Measurements from ENCODE around the gene MAPKAP1.

The MAPKAP1 gene

GRCh38 chr9:125470767-125471580 is 236.0 kb downstream of the MAPKAP1 start:
- H3K36me3 ChIP-seq (ENCODE audit: control insufficient read depth in 2 of 2, insufficient read depth in 2 of 2, low read length in 2 of 2) = no peaks in the 10 kb centered on the region
- no peaks in the 10 kb centered on the region for H3K9me3 ChIP-seq (ENCODE audit: control insufficient read depth in 2 of 2, low read length in 2 of 2)
- peaks cover 70% of the 10 kb centered on the region for H3K4me1 ChIP-seq (ENCODE audit: control insufficient read depth, insufficient read depth, low read length)
- H3K9ac ChIP-seq (ENCODE audit: low read length in 2 of 2) = no peak overlapping the region
- H3K27me3 ChIP-seq (ENCODE audit: control insufficient read depth in 1 of 2, insufficient read depth in 2 of 2, low read length in 2 of 2) = no peaks in the 10 kb centered on the region
- no peak overlapping the region for H3K4me3 ChIP-seq (ENCODE audit: low read length in 2 of 2)
- peak overlapping the region; percentile 87 for H3K27ac ChIP-seq (ENCODE audit: low read length)

- Histone ChIP-seq H3K4me3 (ENCODE audit: low read length in 2 of 2) (no peak overlapping the region), H3K9me3 (ENCODE audit: control insufficient read depth in 2 of 2, low read length in 2 of 2) (no peaks in the 10 kb centered on the region), H3K9ac (ENCODE audit: low read length in 2 of 2) (no peak overlapping the region), H3K36me3 (ENCODE audit: control insufficient read depth in 2 of 2, insufficient read depth in 2 of 2, low read length in 2 of 2) (no peaks in the 10 kb centered on the region), H3K27ac (ENCODE audit: low read length) (peak overlapping the region; percentile 87), H3K27me3 (ENCODE audit: control insufficient read depth in 1 of 2, insufficient read depth in 2 of 2, low read length in 2 of 2) (no peaks in the 10 kb centered on the region), H3K4me1 (ENCODE audit: control insufficient read depth, insufficient read depth, low read length) (peaks cover 68% of the 10 kb centered on the region)
These were observed 236.8 kb downstream of the MAPKAP1 start for GRCh38 chr9:125470189-125470588.

- H3K36me3 ChIP-seq (ENCODE audit: control insufficient read depth in 2 of 2, insufficient read depth in 2 of 2, low read length in 2 of 2) = no peaks in the 10 kb centered on the region
- no peaks in the 10 kb centered on the region for H3K27me3 ChIP-seq (ENCODE audit: control insufficient read depth in 1 of 2, insufficient read depth in 2 of 2, low read length in 2 of 2)
- peak overlapping the region; percentile 37 for H3K27ac ChIP-seq (ENCODE audit: low read length)
- no peak overlapping the region for H3K4me3 ChIP-seq (ENCODE audit: low read length in 2 of 2)
- peaks cover 58% of the 10 kb centered on the region for H3K4me1 ChIP-seq (ENCODE audit: control insufficient read depth, insufficient read depth, low read length)
- no peaks in the 10 kb centered on the region for H3K9me3 ChIP-seq (ENCODE audit: control insufficient read depth in 2 of 2, low read length in 2 of 2)
- H3K9ac ChIP-seq (ENCODE audit: low read length in 2 of 2) = no peak overlapping the region
These were observed 238.4 kb downstream of the MAPKAP1 start for GRCh38 chr9:125468646-125469045.

- no peak overlapping the region for H3K9ac ChIP-seq (ENCODE audit: low read length in 2 of 2)
- no peaks in the 10 kb centered on the region for H3K9me3 ChIP-seq (ENCODE audit: control insufficient read depth in 2 of 2, low read length in 2 of 2)
- no peak overlapping the region for H3K4me3 ChIP-seq (ENCODE audit: low read length in 2 of 2)
- peaks cover 56% of the 10 kb centered on the region for H3K4me1 ChIP-seq (ENCODE audit: control insufficient read depth, insufficient read depth, low read length)
- H3K36me3 ChIP-seq (ENCODE audit: control insufficient read depth in 2 of 2, insufficient read depth in 2 of 2, low read length in 2 of 2) = no peaks in the 10 kb centered on the region
- H3K27ac ChIP-seq (ENCODE audit: low read length) = peak overlapping the region; percentile 59
- no peaks in the 10 kb centered on the region for H3K27me3 ChIP-seq (ENCODE audit: control insufficient read depth in 1 of 2, insufficient read depth in 2 of 2, low read length in 2 of 2)
These were observed 239.8 kb downstream of the MAPKAP1 start for GRCh38 chr9:125467116-125467740.

GRCh38 chr9:125466411-125466810 is 240.6 kb downstream of the MAPKAP1 start:
- H3K27me3 ChIP-seq (ENCODE audit: control insufficient read depth in 1 of 2, insufficient read depth in 2 of 2, low read length in 2 of 2) = no peaks in the 10 kb centered on the region
- peak overlapping the region; percentile 75 for H3K27ac ChIP-seq (ENCODE audit: low read length)
- peaks cover 55% of the 10 kb centered on the region for H3K4me1 ChIP-seq (ENCODE audit: control insufficient read depth, insufficient read depth, low read length)

GRCh38 chr9:125464591-125465385 is 242.2 kb downstream of the MAPKAP1 start:
- Histone ChIP-seq H3K4me1 (ENCODE audit: control insufficient read depth, insufficient read depth, low read length) (peaks cover 50% of the 10 kb centered on the region), H3K36me3 (ENCODE audit: control insufficient read depth in 2 of 2, insufficient read depth in 2 of 2, low read length in 2 of 2) (no peaks in the 10 kb centered on the region), H3K4me3 (ENCODE audit: low read length in 2 of 2) (peak overlapping the region in 1 of 2 donors; percentile 31), H3K9ac (ENCODE audit: low read length in 2 of 2) (peak overlapping the region in 1 of 2 donors; percentile 0), H3K27me3 (ENCODE audit: control insufficient read depth in 1 of 2, insufficient read depth in 2 of 2, low read length in 2 of 2) (no peaks in the 10 kb centered on the region), H3K27ac (ENCODE audit: low read length) (peak overlapping the region; percentile 38), H3K9me3 (ENCODE audit: control insufficient read depth in 2 of 2, low read length in 2 of 2) (no peaks in the 10 kb centered on the region)

More at GRCh38 chr9:125466411-125466810, 240.6 kb downstream of the MAPKAP1 start:
- Histone ChIP-seq H3K4me3 (ENCODE audit: low read length in 2 of 2) (no peak overlapping the region), H3K9me3 (ENCODE audit: control insufficient read depth in 2 of 2, low read length in 2 of 2) (no peaks in the 10 kb centered on the region), H3K9ac (ENCODE audit: low read length in 2 of 2) (peak overlapping the region in 1 of 2 donors; percentile 3), H3K36me3 (ENCODE audit: control insufficient read depth in 2 of 2, insufficient read depth in 2 of 2, low read length in 2 of 2) (no peaks in the 10 kb centered on the region)

GRCh38 chr9:125463926-125464325 is 243.1 kb downstream of the MAPKAP1 start:
- Histone ChIP-seq H3K9me3 (ENCODE audit: control insufficient read depth in 2 of 2, low read length in 2 of 2) (no peaks in the 10 kb centered on the region), H3K4me3 (ENCODE audit: low read length in 2 of 2) (no peak overlapping the region), H3K27me3 (ENCODE audit: control insufficient read depth in 1 of 2, insufficient read depth in 2 of 2, low read length in 2 of 2) (no peaks in the 10 kb centered on the region), H3K36me3 (ENCODE audit: control insufficient read depth in 2 of 2, insufficient read depth in 2 of 2, low read length in 2 of 2) (no peaks in the 10 kb centered on the region), H3K4me1 (ENCODE audit: control insufficient read depth, insufficient read depth, low read length) (peaks cover 45% of the 10 kb centered on the region), H3K9ac (ENCODE audit: low read length in 2 of 2) (no peak overlapping the region), H3K27ac (ENCODE audit: low read length) (no peak overlapping the region)

GRCh38 chr9:125462861-125463291 is 244.1 kb downstream of the MAPKAP1 start:
- H3K27me3 ChIP-seq (ENCODE audit: control insufficient read depth in 1 of 2, insufficient read depth in 2 of 2, low read length in 2 of 2) = no peaks in the 10 kb centered on the region
- no peaks in the 10 kb centered on the region for H3K9me3 ChIP-seq (ENCODE audit: control insufficient read depth in 2 of 2, low read length in 2 of 2)
- H3K4me3 ChIP-seq (ENCODE audit: low read length in 2 of 2) = no peak overlapping the region
- no peak overlapping the region for H3K9ac ChIP-seq (ENCODE audit: low read length in 2 of 2)
- H3K36me3 ChIP-seq (ENCODE audit: control insufficient read depth in 2 of 2, insufficient read depth in 2 of 2, low read length in 2 of 2) = no peaks in the 10 kb centered on the region
- no peak overlapping the region for H3K27ac ChIP-seq (ENCODE audit: low read length)
- H3K4me1 ChIP-seq (ENCODE audit: control insufficient read depth, insufficient read depth, low read length) = peaks cover 45% of the 10 kb centered on the region

- H3K27me3 ChIP-seq (ENCODE audit: control insufficient read depth in 1 of 2, insufficient read depth in 2 of 2, low read length in 2 of 2) = no peaks in the 10 kb centered on the region
- peaks cover 39% of the 10 kb centered on the region for H3K4me1 ChIP-seq (ENCODE audit: control insufficient read depth, insufficient read depth, low read length)
- H3K9me3 ChIP-seq (ENCODE audit: control insufficient read depth in 2 of 2, low read length in 2 of 2) = no peaks in the 10 kb centered on the region
- H3K9ac ChIP-seq (ENCODE audit: low read length in 2 of 2) = no peak overlapping the region
- H3K36me3 ChIP-seq (ENCODE audit: control insufficient read depth in 2 of 2, insufficient read depth in 2 of 2, low read length in 2 of 2) = no peaks in the 10 kb centered on the region
- H3K4me3 ChIP-seq (ENCODE audit: low read length in 2 of 2) = no peak overlapping the region
- H3K27ac ChIP-seq (ENCODE audit: low read length) = peak overlapping the region; percentile 11
These were observed 245.3 kb downstream of the MAPKAP1 start for GRCh38 chr9:125461636-125462190.

- Histone ChIP-seq H3K4me1 (ENCODE audit: control insufficient read depth, insufficient read depth, low read length) (peaks cover 32% of the 10 kb centered on the region), H3K9ac (ENCODE audit: low read length in 2 of 2) (no peak overlapping the region), H3K27me3 (ENCODE audit: control insufficient read depth in 1 of 2, insufficient read depth in 2 of 2, low read length in 2 of 2) (no peaks in the 10 kb centered on the region), H3K27ac (ENCODE audit: low read length) (peak overlapping the region; percentile 11), H3K36me3 (ENCODE audit: control insufficient read depth in 2 of 2, insufficient read depth in 2 of 2, low read length in 2 of 2) (no peaks in the 10 kb centered on the region), H3K4me3 (ENCODE audit: low read length in 2 of 2) (no peak overlapping the region), H3K9me3 (ENCODE audit: control insufficient read depth in 2 of 2, low read length in 2 of 2) (no peaks in the 10 kb centered on the region)
These were observed 245.9 kb downstream of the MAPKAP1 start for GRCh38 chr9:125460883-125461635.
